Activated naive CD8-positive, alpha-beta T cell (primary cell): ENCODE measurements around the gene EEFSEC.

Experiments
- H3K27ac Mint-ChIP-seq: one replicate; pipeline ENCODE4 v1.8.0; 2021; ENCODE audit warnings: mixed read lengths
- H3K27me3 Mint-ChIP-seq: one replicate; pipeline ENCODE4 v1.8.0; 2021; ENCODE audit warnings: mixed read lengths
- H3K36me3 Mint-ChIP-seq: one replicate; pipeline ENCODE4 v1.8.0; 2021; ENCODE audit warnings: mixed read lengths
- H3K4me1 Mint-ChIP-seq: one replicate; pipeline ENCODE4 v1.8.0; 2021; ENCODE audit warnings: low read depth, mixed read lengths
- H3K4me3 Mint-ChIP-seq: one replicate; pipeline ENCODE4 v1.8.0; 2021; ENCODE audit warnings: mild to moderate bottlenecking, mixed read lengths
- H3K9me3 Mint-ChIP-seq: one replicate; pipeline ENCODE4 v1.8.0; 2021; ENCODE audit warnings: low read depth, mixed read lengths

Gene EEFSEC

GRCh38 chr3:128454310-128454618 is 301.0 kb downstream of the EEFSEC start:
- Mint-ChIP-seq H3K36me3 (no peaks in the 10 kb centered on the region), H3K9me3 (no peaks in the 10 kb centered on the region), H3K27me3 (peaks cover 4% of the 10 kb centered on the region), H3K4me3 (no peak overlapping the region), H3K4me1 (peaks cover 2% of the 10 kb centered on the region), H3K27ac (no peak overlapping the region)

- Mint-ChIP-seq H3K4me1 (peaks cover under 1% of the 10 kb centered on the region), H3K4me3 (no peak overlapping the region), H3K36me3 (no peaks in the 10 kb centered on the region), H3K9me3 (no peaks in the 10 kb centered on the region), H3K27ac (no peak overlapping the region), H3K27me3 (peaks cover 4% of the 10 kb centered on the region)
Observed at GRCh38 chr3:128455116-128455515, 301.8 kb downstream of the EEFSEC start.

DNA sequence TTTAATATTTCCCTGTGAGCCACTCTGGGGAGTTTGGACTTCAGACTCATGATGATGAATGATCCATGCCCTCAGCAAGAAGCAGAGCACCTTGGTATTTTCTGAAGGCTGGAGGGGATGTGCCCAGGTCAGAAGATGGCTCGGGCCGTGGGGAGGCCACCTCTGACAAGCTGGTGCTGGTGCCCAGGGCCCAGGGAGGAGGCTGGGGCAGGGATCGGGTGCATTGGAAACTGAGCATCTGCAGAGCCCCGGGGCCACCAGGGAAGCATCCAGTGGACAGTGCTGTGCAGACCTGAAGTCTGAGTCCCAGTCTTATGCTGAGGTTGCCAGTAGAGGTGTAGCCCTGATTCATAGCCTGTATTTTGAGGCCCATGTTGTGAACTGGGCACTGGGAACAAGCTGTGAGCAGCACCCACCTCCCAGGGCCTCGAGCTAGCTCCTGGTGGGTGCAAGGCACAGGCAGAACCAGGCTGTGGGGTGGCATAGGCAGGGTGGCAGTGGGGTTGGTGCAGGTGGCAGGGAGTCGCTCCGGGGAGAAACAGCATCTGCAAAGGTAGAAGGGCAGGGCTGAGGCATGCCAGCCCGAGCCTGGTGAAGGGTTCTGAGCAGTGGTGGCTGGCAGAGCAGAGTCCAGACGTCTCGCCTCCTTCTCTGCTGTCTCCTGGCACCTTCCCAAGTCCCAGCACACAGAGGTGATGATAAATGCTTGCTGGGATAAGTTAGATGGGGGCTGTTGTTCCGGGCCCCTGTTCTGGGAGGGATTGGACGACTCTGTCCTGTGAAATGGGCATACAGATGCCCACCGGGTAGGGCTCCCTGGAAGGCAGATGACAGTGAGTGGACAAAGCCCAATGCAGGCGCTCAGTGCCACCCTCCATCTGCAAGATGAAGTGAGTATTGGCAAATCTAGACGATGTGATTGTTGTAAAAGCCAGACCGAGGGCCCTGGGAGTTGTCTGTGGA is 302.8 kb downstream of the EEFSEC start:
- H3K4me3 Mint-ChIP-seq = no peak overlapping the region
- H3K36me3 Mint-ChIP-seq = no peaks in the 10 kb centered on the region
- no peaks in the 10 kb centered on the region for H3K9me3 Mint-ChIP-seq
- H3K27ac Mint-ChIP-seq = no peak overlapping the region
- no peaks in the 10 kb centered on the region for H3K4me1 Mint-ChIP-seq
- H3K27me3 Mint-ChIP-seq = peaks cover 5% of the 10 kb centered on the region

DNA sequence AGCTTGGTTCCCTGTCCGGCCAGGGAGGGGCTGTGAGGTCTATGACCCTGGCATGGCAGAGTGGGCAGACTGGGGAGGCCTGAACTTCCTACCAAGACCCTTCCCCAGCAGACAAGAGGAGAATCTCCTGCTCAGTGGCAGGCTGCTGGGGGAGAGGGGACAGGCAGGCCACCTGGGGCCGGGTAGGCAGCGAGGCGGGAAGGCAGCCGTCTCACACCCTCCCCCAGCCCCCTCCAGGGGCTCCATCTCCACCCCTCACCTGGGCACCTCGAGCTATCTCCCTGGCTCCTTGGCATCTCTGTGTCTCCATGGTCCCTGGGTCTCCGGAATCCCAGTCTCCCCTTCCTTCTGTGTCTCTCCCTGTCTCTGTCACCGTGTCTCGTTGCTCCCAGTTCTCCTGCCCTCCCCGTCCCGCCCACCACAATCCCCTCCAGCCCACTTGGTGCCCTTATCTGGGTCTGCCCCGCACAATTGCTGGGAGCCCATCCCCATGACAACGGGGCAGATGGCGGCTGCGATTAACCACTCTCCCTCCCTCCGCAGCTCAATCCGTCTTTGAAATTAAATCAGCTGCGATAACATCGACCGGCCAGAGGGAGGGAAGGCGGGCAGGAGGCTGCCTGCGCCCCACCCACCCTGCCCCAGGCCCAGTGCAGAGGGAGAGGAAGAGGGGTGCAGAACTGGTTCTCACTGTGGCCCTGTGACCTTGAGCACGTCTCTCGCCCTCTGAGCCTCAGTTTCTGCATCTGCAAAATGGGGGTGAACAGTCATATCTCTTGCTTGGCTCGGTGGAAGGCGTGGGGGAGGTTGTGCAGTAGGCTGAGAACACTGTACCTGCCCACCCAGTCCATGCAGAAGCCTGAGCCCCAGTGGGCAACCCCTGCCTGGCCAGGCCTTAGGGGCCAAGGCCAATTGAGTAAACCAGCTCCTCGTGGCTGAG is 303.8 kb downstream of the EEFSEC start:
- Mint-ChIP-seq H3K36me3 (no peaks in the 10 kb centered on the region), H3K4me3 (no peak overlapping the region), H3K9me3 (no peaks in the 10 kb centered on the region), H3K27me3 (peaks cover 5% of the 10 kb centered on the region), H3K27ac (no peak overlapping the region), H3K4me1 (no peaks in the 10 kb centered on the region)

- H3K9me3 Mint-ChIP-seq = no peaks in the 10 kb centered on the region
- peaks cover 5% of the 10 kb centered on the region for H3K27me3 Mint-ChIP-seq
- no peak overlapping the region for H3K4me3 Mint-ChIP-seq
- no peaks in the 10 kb centered on the region for H3K36me3 Mint-ChIP-seq
- H3K4me1 Mint-ChIP-seq = no peaks in the 10 kb centered on the region
- no peak overlapping the region for H3K27ac Mint-ChIP-seq
Observed at GRCh38 chr3:128457937-128458336, 304.7 kb downstream of the EEFSEC start.
